ENCODE measurements around the gene CDH12. TPM values are rescaled to one million over a fixed set of nuclear protein-coding genes. Genes with fewer than 3 reads are reported as not detected.
A peak's percentile ranks its signal among the peaks of the same experiment; 100 is the strongest.

The CDH12 gene
- total RNA-seq, 2 donors from 2014 or later = not detected

DNA sequence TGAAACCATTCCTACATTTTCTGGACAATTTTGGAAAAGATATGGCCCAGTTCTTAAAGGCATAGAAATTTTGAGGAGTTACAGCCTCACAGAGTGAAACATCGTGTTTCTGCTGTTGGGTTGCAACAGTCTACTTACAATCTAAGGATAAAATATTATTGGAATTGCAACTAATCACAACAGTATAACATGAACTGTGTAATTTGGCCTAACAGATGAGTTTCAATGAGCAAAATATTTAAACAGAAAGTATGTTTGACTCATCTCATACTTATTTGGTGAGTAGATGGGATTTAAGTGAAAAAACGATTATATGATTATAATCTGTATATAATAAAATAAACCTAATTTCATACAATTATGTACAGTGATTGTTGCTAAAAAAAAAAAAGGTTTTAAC, 1061.8 kb downstream of the CDH12 start:
- Mint-ChIP-seq H3K27ac (no peak overlapping the region), H3K27me3 (no peaks in the 10 kb centered on the region), H3K36me3 (ENCODE audit: low read depth) (no peaks in the 10 kb centered on the region), H3K9me3 (peaks cover 14% of the 10 kb centered on the region), H3K4me3 (no peak overlapping the region), H3K4me1 (no peaks in the 10 kb centered on the region)
- ATAC-seq (replicated peaks) = no peak

DNA sequence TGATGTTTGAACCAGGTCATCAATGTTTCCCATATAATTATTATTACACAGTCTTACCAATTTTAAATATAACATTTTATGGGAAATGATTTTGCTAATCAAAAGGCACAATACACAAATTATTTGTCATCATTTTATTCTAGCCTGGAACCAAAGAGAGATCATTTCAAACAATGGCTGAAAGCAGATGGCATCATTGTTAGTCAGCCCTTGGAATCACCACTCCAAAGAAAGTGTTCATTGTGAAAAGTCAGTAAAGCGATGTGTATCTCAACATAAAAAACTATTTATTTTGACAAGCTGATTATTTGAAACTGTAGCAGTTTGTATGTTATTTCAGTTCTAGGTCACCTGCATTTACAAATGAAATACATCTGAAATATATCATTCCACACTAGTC, 1068.7 kb downstream of the CDH12 start:
- peaks cover 11% of the 10 kb centered on the region for H3K9me3 Mint-ChIP-seq
- H3K4me1 Mint-ChIP-seq = no peaks in the 10 kb centered on the region
- H3K27ac Mint-ChIP-seq = no peak overlapping the region
- no peak for ATAC-seq (replicated peaks)
- no peaks in the 10 kb centered on the region for H3K36me3 Mint-ChIP-seq (ENCODE audit: low read depth)
- no peaks in the 10 kb centered on the region for H3K27me3 Mint-ChIP-seq
- H3K4me3 Mint-ChIP-seq = no peak overlapping the region

- peaks cover 10% of the 10 kb centered on the region for H3K9me3 Mint-ChIP-seq
- no peaks in the 10 kb centered on the region for H3K27me3 Mint-ChIP-seq
- H3K36me3 Mint-ChIP-seq (ENCODE audit: low read depth) = no peaks in the 10 kb centered on the region
- no peak overlapping the region for H3K27ac Mint-ChIP-seq
- no peaks in the 10 kb centered on the region for H3K4me1 Mint-ChIP-seq
- H3K4me3 Mint-ChIP-seq = no peak overlapping the region
- no peak for ATAC-seq (replicated peaks)
These were observed 1070.0 kb downstream of the CDH12 start for GRCh38 chr5:21783074-21783679.

- H3K4me1 Mint-ChIP-seq = no peaks in the 10 kb centered on the region
- no peak overlapping the region for H3K4me3 Mint-ChIP-seq
- no peak overlapping the region for H3K27ac Mint-ChIP-seq
- ATAC-seq (replicated peaks) = no peak
- H3K9me3 Mint-ChIP-seq = peaks cover 9% of the 10 kb centered on the region
- H3K36me3 Mint-ChIP-seq (ENCODE audit: low read depth) = no peaks in the 10 kb centered on the region
- H3K27me3 Mint-ChIP-seq = no peaks in the 10 kb centered on the region
These were observed 1076.7 kb downstream of the CDH12 start for GRCh38 chr5:21776466-21776865.

DNA sequence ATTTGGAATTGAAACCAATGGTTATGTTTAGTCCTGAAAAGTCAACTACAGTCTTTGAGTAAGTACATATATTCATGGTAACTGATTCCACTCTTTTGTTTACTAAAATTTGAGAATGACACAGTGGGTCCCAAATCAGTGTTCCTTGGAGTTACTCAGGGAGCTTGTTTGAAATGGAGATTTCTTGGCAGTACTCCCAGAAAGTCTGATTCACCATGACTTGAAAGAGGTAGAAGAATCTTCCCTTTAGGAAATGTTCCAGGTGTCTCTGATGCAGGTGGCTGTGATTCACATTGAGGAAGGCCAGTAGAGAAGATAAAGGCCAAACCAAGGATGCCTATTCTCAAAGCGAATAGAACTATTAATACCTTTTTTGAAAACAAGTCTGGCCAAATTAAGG, 1078.3 kb downstream of the CDH12 start:
- H3K27me3 Mint-ChIP-seq = no peaks in the 10 kb centered on the region
- peaks cover 9% of the 10 kb centered on the region for H3K9me3 Mint-ChIP-seq
- H3K4me3 Mint-ChIP-seq = no peak overlapping the region
- no peak overlapping the region for H3K27ac Mint-ChIP-seq
- no peaks in the 10 kb centered on the region for H3K4me1 Mint-ChIP-seq
- ATAC-seq (replicated peaks) = no peak
- no peaks in the 10 kb centered on the region for H3K36me3 Mint-ChIP-seq (ENCODE audit: low read depth)

DNA sequence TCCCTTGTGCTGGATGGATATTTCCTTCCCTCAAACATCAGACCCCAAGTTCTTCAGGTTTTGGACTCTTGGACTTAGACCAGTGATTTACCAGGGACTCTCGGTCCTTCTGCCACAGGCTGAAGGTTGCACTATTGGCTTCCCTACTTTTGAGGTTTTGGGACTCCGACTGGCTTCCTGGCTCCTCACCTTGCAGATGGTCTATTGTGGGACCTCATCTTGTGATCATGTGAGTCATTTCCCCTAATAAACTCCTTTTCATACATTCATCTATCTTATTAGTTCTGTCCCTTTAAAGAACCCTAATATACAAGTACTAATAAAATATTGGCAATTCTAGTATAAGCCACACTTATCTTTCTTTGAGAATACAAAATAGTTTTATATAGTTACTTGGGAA, 1078.9 kb downstream of the CDH12 start:
- peaks cover 9% of the 10 kb centered on the region for H3K9me3 Mint-ChIP-seq
- H3K27me3 Mint-ChIP-seq = no peaks in the 10 kb centered on the region
- ATAC-seq (replicated peaks) = no peak
- H3K4me1 Mint-ChIP-seq = no peaks in the 10 kb centered on the region
- no peaks in the 10 kb centered on the region for H3K36me3 Mint-ChIP-seq (ENCODE audit: low read depth)
- H3K27ac Mint-ChIP-seq = no peak overlapping the region
- H3K4me3 Mint-ChIP-seq = no peak overlapping the region

DNA sequence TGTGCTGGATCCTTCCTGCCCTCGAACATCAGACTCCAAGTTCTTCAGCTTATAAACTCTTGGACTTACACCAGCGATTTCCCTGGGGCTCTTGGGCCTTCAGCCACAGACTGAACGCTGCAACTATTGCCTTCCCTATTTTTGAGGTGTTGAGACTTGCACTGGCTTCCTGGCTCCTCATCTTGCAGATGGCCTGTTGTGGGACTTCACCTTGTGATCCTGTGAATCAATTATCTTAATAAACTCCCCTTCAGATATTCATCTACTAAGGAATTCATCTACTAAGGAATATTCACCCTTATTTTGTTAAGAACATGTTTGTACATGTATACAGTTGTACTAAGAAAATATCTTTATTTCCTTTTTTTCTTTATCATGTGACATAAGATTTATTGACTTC, 1079.7 kb downstream of the CDH12 start:
- Mint-ChIP-seq H3K4me1 (no peaks in the 10 kb centered on the region), H3K4me3 (no peak overlapping the region), H3K27ac (no peak overlapping the region), H3K27me3 (no peaks in the 10 kb centered on the region), H3K9me3 (peaks cover 9% of the 10 kb centered on the region), H3K36me3 (ENCODE audit: low read depth) (no peaks in the 10 kb centered on the region)
- no peak for ATAC-seq (replicated peaks)

DNA sequence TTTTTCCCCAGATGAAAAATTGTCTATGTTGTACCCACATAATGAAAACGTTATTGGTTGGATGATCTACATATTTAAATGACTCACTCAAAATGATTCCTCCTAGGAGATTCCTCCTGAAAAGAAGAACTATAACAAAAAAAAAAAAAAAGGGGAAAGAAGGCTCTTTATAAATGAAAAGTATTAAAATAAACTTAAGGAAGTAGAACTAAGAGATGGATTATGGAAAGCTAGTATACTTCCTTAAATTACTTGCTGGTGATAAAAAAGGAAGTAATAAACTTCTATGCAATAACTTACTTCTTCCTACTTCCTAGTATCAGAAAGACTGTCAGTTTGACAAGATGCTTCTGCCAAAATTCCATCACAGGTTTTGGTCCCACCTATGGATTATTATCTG, 1087.7 kb downstream of the CDH12 start:
- H3K9me3 Mint-ChIP-seq = peaks cover 4% of the 10 kb centered on the region
- no peaks in the 10 kb centered on the region for H3K27me3 Mint-ChIP-seq
- no peak overlapping the region for H3K27ac Mint-ChIP-seq
- H3K4me1 Mint-ChIP-seq = no peaks in the 10 kb centered on the region
- no peak for ATAC-seq (replicated peaks)
- H3K36me3 Mint-ChIP-seq (ENCODE audit: low read depth) = no peaks in the 10 kb centered on the region
- no peak overlapping the region for H3K4me3 Mint-ChIP-seq

DNA sequence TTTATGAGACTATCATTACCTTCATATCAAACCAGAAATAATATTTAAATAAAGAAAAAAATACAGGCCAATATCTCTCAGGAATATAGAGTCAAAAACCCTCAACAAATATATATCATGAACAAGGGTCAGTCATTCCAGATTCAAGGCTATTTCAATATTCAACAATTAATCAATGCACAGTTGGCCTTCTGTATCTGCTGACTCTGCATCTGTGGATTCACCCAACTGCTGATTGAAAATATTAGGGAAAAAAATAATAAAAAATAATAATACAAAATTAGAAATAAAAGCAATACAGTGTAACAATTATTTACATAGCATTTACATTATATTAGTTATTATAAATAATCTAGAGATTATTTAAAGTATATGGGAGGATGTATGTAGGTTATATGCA, 1114.0 kb downstream of the CDH12 start:
- no peak for ATAC-seq (replicated peaks)
- H3K36me3 Mint-ChIP-seq (ENCODE audit: low read depth) = no peaks in the 10 kb centered on the region
- no peak overlapping the region for H3K4me3 Mint-ChIP-seq
- H3K4me1 Mint-ChIP-seq = no peaks in the 10 kb centered on the region
- H3K9me3 Mint-ChIP-seq = peaks cover 14% of the 10 kb centered on the region
- H3K27ac Mint-ChIP-seq = no peak overlapping the region
- H3K27me3 Mint-ChIP-seq = no peaks in the 10 kb centered on the region

DNA sequence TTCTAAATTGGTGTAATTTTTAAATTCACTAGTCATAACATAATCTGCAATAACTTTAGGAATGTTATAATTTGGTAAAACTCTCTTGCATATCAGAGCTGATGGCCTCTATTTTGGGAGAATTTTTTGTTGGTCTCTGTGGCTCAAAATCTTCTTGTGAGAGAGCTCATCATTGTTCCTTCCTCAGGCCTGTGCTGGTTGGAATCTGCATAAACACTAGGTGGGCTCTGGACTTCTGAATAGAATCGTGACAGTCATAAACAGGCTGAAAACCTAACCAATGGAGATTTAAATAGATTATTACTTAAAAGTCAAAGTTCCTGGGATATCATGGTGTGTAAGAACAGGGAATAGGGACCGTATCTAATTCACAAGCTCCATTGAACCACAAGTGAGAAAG, 1129.6 kb downstream of the CDH12 start:
- no peak overlapping the region for H3K4me3 Mint-ChIP-seq
- H3K4me1 Mint-ChIP-seq = no peaks in the 10 kb centered on the region
- H3K27ac Mint-ChIP-seq = no peak overlapping the region
- H3K27me3 Mint-ChIP-seq = no peaks in the 10 kb centered on the region
- no peaks in the 10 kb centered on the region for H3K36me3 Mint-ChIP-seq (ENCODE audit: low read depth)
- no peak for ATAC-seq (replicated peaks)
- H3K9me3 Mint-ChIP-seq = peaks cover 7% of the 10 kb centered on the region

- no peaks in the 10 kb centered on the region for H3K36me3 Mint-ChIP-seq (ENCODE audit: low read depth)
- H3K4me3 Mint-ChIP-seq = no peak overlapping the region
- H3K9me3 Mint-ChIP-seq = peaks cover 5% of the 10 kb centered on the region
- H3K27ac Mint-ChIP-seq = no peak overlapping the region
- H3K27me3 Mint-ChIP-seq = no peaks in the 10 kb centered on the region
- no peaks in the 10 kb centered on the region for H3K4me1 Mint-ChIP-seq
- peak; percentile 53 for ATAC-seq (replicated peaks)
These were observed 1141.0 kb downstream of the CDH12 start for GRCh38 chr5:21711866-21712758.

GRCh38 chr5:21709770-21710169, 1143.4 kb downstream of the CDH12 start:
- peaks cover 5% of the 10 kb centered on the region for H3K9me3 Mint-ChIP-seq
- no peaks in the 10 kb centered on the region for H3K27me3 Mint-ChIP-seq
- no peak overlapping the region for H3K4me3 Mint-ChIP-seq
- H3K36me3 Mint-ChIP-seq (ENCODE audit: low read depth) = no peaks in the 10 kb centered on the region
- ATAC-seq (replicated peaks) = peak; percentile 53
- H3K4me1 Mint-ChIP-seq = no peaks in the 10 kb centered on the region
- H3K27ac Mint-ChIP-seq = no peak overlapping the region

- Mint-ChIP-seq H3K27ac (no peak overlapping the region), H3K9me3 (peaks cover 8% of the 10 kb centered on the region), H3K4me3 (no peak overlapping the region), H3K27me3 (no peaks in the 10 kb centered on the region), H3K4me1 (no peaks in the 10 kb centered on the region), H3K36me3 (ENCODE audit: low read depth) (no peaks in the 10 kb centered on the region)
- no peak for ATAC-seq (replicated peaks)
These were observed 1148.0 kb downstream of the CDH12 start for GRCh38 chr5:21704974-21705668.

DNA sequence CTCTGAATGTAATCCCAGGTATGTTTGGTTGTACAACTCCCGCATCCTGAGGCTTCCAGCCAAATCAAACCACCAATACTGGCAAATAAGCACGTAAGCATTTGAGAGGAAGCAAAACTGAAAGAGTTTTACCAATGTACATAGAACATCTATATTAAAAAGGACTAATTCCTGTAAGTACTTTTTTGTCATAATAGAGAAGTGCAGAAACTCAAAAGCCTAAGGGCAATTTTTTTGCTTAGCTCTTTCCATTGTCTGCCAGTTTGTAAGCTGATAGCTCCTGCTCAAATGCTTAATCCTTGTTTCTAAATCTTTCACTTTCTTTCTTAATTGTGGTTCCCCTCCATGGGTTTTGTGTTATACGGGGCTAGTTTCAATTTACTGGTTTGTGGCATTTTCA, 1151.8 kb downstream of the CDH12 start:
- Mint-ChIP-seq H3K27me3 (no peaks in the 10 kb centered on the region), H3K36me3 (ENCODE audit: low read depth) (no peaks in the 10 kb centered on the region), H3K9me3 (peaks cover 7% of the 10 kb centered on the region), H3K4me3 (no peak overlapping the region), H3K4me1 (no peaks in the 10 kb centered on the region), H3K27ac (no peak overlapping the region)
- ATAC-seq (replicated peaks) = no peak

Measured in activated T-helper 17 cell treated with anti-CD3 and anti-CD28 coated beads, Interleukin-2, amount 50 U/mL, for 72 hours (primary cell).